NCI-H69 (cell line): ENCODE results near the gene PPM1L.

Experiments used
- DNase-seq: peaks from one replicate; lab custom pipeline; 2025; lab: John Stamatoyannopoulos, UW

Gene PPM1L

GRCh38 chr3:161101609-161102008, 345.6 kb downstream of the PPM1L start:
- DNase-seq, result no peak

- DNase-seq, result no peak
Observed at GRCh38 chr3:161103776-161104385, 347.9 kb downstream of the PPM1L start.

- DNase-seq, result peak; percentile 83
Observed at GRCh38 chr3:161104561-161105551, 348.8 kb downstream of the PPM1L start, which contains the start of gene B3GALNT1. Gene B3GALNT1, minus strand, starts transcription at chr3:161105349. Its CDS starts 18,595 bp downstream, at chr3:161086754.

- no peak for DNase-seq
Observed at GRCh38 chr3:161107311-161107710, 351.3 kb downstream of the PPM1L start.

GRCh38 chr3:161108840-161109239, 352.8 kb downstream of the PPM1L start:
- no peak for DNase-seq

GRCh38 chr3:161117646-161118045, 361.6 kb downstream of the PPM1L start:
- DNase-seq, result no peak

- no peak for DNase-seq
Observed at GRCh38 chr3:161126495-161126894, 370.5 kb downstream of the PPM1L start.
